DND-41 (cell line): ENCODE data around the gene IQSEC1.

Experiments
- ATAC-seq: fragments of 200-7000 bp; cut with Tn5 transposase; 3 replicates; pipeline ENCODE4 v1.9.1; 2021; ENCODE audit warnings: low read depth; ENCODE audit not compliant: insufficient read depth
- DNase-seq: peaks from one replicate; pipeline ENCODE4 v3.0.0-alpha.2; 2020
- H2AFZ ChIP-seq: 2 replicates; pipeline ENCODE4 v1.6.0; 2012; ENCODE audit warnings: low read depth, low read length
- H3K27ac ChIP-seq: 2 replicates; pipeline ENCODE4 v1.5.1; 2012; ENCODE audit warnings: low read length, inconsistent platforms
- H3K27me3 ChIP-seq: fragments of 200-600 bp; sonication (generic); 2 replicates; pipeline ENCODE4 v1.6.0; 2012; ENCODE audit warnings: low read length, mild to moderate bottlenecking, inconsistent platforms; ENCODE audit not compliant: insufficient read depth, poor library complexity
- H3K36me3 ChIP-seq: 2 replicates; pipeline ENCODE4 v1.5.1; 2012; ENCODE audit warnings: low read length, inconsistent platforms; ENCODE audit not compliant: insufficient read depth
- H3K4me1 ChIP-seq: 2 replicates; pipeline ENCODE4 v1.5.1; 2012; ENCODE audit warnings: mild to moderate bottlenecking, low read length; ENCODE audit not compliant: insufficient read depth
- H3K4me2 ChIP-seq: 2 replicates; pipeline ENCODE4 v1.6.0; 2012; ENCODE audit warnings: mild to moderate bottlenecking, moderate library complexity, low read length, inconsistent platforms; ENCODE audit not compliant: insufficient read depth
- H3K4me3 ChIP-seq, 2 experiments: fragments of 200-600 bp in 1 of 2; shearing (Covaris generic) in 1 of 2; 2 replicates each; pipeline ENCODE4 v1.5.1; 2012 to 2016; ENCODE audit warnings: inconsistent platforms in 2 of 2, low read length in 2 of 2, mild to moderate bottlenecking in 2 of 2, low read depth in 1 of 2, moderate library complexity in 1 of 2
- H3K79me2 ChIP-seq: 2 replicates; pipeline ENCODE4 v1.6.0; 2012; ENCODE audit warnings: low read length, inconsistent platforms; ENCODE audit not compliant: insufficient read depth
- H3K9ac ChIP-seq: 2 replicates; pipeline ENCODE4 v1.6.0; 2012; ENCODE audit warnings: low read depth, mild to moderate bottlenecking, inconsistent platforms, low read length, moderate library complexity
- H3K9me3 ChIP-seq: 2 replicates; pipeline ENCODE4 v1.5.1; 2012; ENCODE audit warnings: low read length, moderate library complexity, mild to moderate bottlenecking, inconsistent platforms; ENCODE audit not compliant: insufficient read depth, severe bottlenecking
- H4K20me1 ChIP-seq: 2 replicates; pipeline ENCODE4 v1.6.0; 2012; ENCODE audit warnings: low read length; ENCODE audit not compliant: insufficient read depth
- CTCF ChIP-seq: IDR thresholded peaks from 2 replicates; pipeline ENCODE4 v1.5.1; 2012; ENCODE audit warnings: borderline replicate concordance, low read length, moderate library complexity, mild to moderate bottlenecking; ENCODE audit not compliant: poor library complexity, severe bottlenecking; ENCODE audit errors: extremely low read depth
- EZH2 ChIP-seq: IDR thresholded peaks from 3 replicates; pipeline ENCODE4 v1.6.1; 2012; ENCODE audit warnings: borderline replicate concordance, low read depth, mild to moderate bottlenecking, moderate library complexity, low read length, inconsistent platforms; ENCODE audit not compliant: severe bottlenecking

Gene IQSEC1

GRCh38 chr3:13066834-13067233, 6.4 kb downstream of the IQSEC1 start:
- no peak overlapping the region for H3K4me2 ChIP-seq
- no peak overlapping the region for H3K9ac ChIP-seq
- no peak for ATAC-seq

GRCh38 chr3:13066236-13066635, 7.0 kb downstream of the IQSEC1 start:
- Histone ChIP-seq H3K27me3 (no peaks in the 10 kb centered on the region), H4K20me1 (no peaks in the 10 kb centered on the region), H3K4me1 (peaks cover 61% of the 10 kb centered on the region), H3K79me2 (no peaks in the 10 kb centered on the region), H3K9me3 (no peaks in the 10 kb centered on the region), H2AFZ (no peak overlapping the region), H3K4me3 (no peak overlapping the region), H3K9ac (no peak overlapping the region), H3K36me3 (no peaks in the 10 kb centered on the region), H3K4me2 (no peak overlapping the region), H3K27ac (peak overlapping the region; percentile 99; the same call in 1 of the 2 replicates)
- TF ChIP-seq CTCF (no peak), EZH2 (no peak)
- DNase-seq = no peak
- ATAC-seq = no peak

More at GRCh38 chr3:13066834-13067233, 6.4 kb downstream of the IQSEC1 start:
- Histone ChIP-seq H3K4me1 (peaks cover 67% of the 10 kb centered on the region), H3K27ac (peak overlapping the region; percentile 99), H3K9me3 (no peaks in the 10 kb centered on the region), H3K79me2 (no peaks in the 10 kb centered on the region), H3K4me3 (no peak overlapping the region), H3K36me3 (no peaks in the 10 kb centered on the region), H3K27me3 (no peaks in the 10 kb centered on the region), H4K20me1 (no peaks in the 10 kb centered on the region), H2AFZ (no peak overlapping the region)
- no peak for DNase-seq
- TF ChIP-seq EZH2 (no peak), CTCF (no peak)

GRCh38 chr3:13065727-13066126, 7.5 kb downstream of the IQSEC1 start:
- TF ChIP-seq EZH2 (no peak), CTCF (no peak)
- H3K36me3 ChIP-seq = no peaks in the 10 kb centered on the region
- no peak overlapping the region; the same call in 1 of the 2 replicates for H2AFZ ChIP-seq
- no peaks in the 10 kb centered on the region for H3K27me3 ChIP-seq
- H3K79me2 ChIP-seq = no peaks in the 10 kb centered on the region
- ATAC-seq (no peak), DNase-seq (no peak)
- H3K27ac ChIP-seq = peak overlapping the region; percentile 99; the same call in 1 of the 2 replicates
- H3K4me1 ChIP-seq = peaks cover 56% of the 10 kb centered on the region
- H3K4me2 ChIP-seq = no peak overlapping the region
- no peak overlapping the region for H3K9ac ChIP-seq
- H4K20me1 ChIP-seq = no peaks in the 10 kb centered on the region
- H3K4me3 ChIP-seq = no peak overlapping the region
- H3K9me3 ChIP-seq = no peaks in the 10 kb centered on the region

- no peak for DNase-seq
- Histone ChIP-seq H2AFZ (no peak overlapping the region), H3K27me3 (no peaks in the 10 kb centered on the region), H3K79me2 (no peaks in the 10 kb centered on the region), H3K27ac (peak overlapping the region; percentile 43; the same call in 1 of the 2 replicates), H3K4me3 (no peak overlapping the region), H3K36me3 (no peaks in the 10 kb centered on the region), H3K9ac (no peak overlapping the region), H4K20me1 (no peaks in the 10 kb centered on the region), H3K4me2 (no peak overlapping the region), H3K4me1 (peaks cover 49% of the 10 kb centered on the region), H3K9me3 (no peaks in the 10 kb centered on the region)
- ATAC-seq = no peak
- TF ChIP-seq EZH2 = no peak
- no peak for TF ChIP-seq CTCF
Observed at GRCh38 chr3:13064964-13065363, 8.3 kb downstream of the IQSEC1 start.
